GM19455 (cell line): Measurements from ENCODE around the gene BMPR1A.

Experiments used
- ATAC-seq: cut with Tn5 transposase; IDR thresholded peaks from one replicate; pipeline ENCODE4 v1.9.1; 2021; ENCODE audit not compliant: unreplicated experiment

The BMPR1A gene

GRCh38 chr10:86799188-86799845 is 42.9 kb downstream of the BMPR1A start:
- ATAC-seq = no peak

DNA sequence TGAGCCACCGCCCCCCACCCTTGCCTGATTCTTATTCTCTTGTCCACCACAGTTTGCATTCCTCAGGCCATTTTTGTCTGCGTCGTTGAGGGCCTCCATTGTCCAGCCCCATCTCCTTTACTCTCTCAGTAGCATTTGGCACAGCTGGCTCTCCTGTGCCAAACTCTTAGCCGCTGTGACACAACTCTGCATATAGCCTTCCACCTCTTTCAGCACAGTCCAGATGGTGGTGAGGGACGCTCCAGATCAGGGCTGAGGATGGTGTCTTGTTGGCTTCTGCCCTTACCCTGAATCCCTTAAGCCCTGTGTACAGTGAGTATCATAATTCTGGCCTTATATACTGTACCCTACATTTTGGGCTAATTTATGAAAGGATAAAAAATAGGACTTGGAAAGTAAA is 45.6 kb downstream of the BMPR1A start:
- ATAC-seq = no peak

GRCh38 chr10:86802473-86803108 is 46.2 kb downstream of the BMPR1A start:
- no peak for ATAC-seq

- no peak for ATAC-seq
Observed at GRCh38 chr10:86803156-86803555, 46.7 kb downstream of the BMPR1A start.

DNA sequence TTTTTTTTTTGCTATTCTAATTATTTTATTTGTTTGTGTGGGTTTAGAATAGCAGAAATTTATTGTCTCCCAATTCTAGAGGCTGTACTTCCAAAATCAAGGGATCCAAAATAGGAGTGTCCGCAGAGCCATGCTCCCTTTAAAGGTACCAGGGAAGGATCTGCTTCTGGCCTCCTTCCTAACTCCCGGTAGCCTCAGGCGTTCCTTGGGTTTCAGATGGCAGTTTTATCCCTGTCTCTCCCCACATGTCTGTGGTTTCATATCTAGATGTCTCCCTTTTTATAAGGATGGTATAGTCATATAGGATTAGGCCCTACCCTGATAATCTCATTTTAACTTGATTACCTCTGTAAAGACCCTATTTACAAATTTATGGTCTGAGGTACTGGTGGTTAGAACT is 48.4 kb downstream of the BMPR1A start:
- no peak for ATAC-seq

- ATAC-seq = no peak
Observed at GRCh38 chr10:86813101-86813500, 56.7 kb downstream of the BMPR1A start.

- no peak for ATAC-seq
Observed at GRCh38 chr10:86813982-86814381, 57.6 kb downstream of the BMPR1A start.

- no peak for ATAC-seq
Observed at GRCh38 chr10:86815035-86815617, 58.7 kb downstream of the BMPR1A start.

GRCh38 chr10:86815640-86816039 is 59.2 kb downstream of the BMPR1A start:
- no peak for ATAC-seq

DNA sequence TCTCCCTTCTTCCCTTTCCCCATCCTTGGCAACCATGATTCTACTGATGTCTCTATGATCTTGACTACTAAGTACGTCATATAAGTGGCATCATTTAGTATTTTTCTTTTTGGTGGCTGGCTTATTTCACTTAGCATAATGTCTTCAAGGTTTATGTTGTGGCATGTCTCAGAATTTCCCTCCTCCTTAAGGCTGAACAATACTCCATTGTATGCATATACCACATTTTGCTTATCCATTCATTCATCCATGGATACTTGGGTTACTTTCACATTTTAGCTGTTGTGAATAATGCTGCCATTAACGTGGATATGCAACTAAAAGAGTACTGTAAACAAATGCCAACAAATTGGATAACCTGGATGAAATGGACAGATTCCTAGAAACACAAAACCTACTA is 60.8 kb downstream of the BMPR1A start:
- ATAC-seq = no peak

DNA sequence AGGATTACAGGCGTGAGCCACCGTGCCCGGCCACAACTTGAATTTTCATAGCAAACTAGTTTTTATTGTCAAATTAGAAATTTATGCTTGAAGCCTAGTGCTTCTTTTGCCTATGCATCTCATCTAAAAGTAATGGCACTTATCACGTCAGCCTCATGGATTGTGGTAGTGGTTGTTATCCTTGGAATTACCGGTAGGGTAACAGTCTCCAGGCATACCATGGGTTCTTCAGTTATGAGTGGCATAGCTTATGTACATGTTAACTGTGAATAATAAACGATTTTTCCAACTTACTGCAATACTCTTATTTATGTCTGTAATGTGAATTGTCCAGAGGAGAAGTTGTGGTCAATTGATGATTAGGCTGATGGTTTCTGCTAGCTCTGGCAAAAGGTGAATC is 63.1 kb downstream of the BMPR1A start:
- no peak for ATAC-seq

DNA sequence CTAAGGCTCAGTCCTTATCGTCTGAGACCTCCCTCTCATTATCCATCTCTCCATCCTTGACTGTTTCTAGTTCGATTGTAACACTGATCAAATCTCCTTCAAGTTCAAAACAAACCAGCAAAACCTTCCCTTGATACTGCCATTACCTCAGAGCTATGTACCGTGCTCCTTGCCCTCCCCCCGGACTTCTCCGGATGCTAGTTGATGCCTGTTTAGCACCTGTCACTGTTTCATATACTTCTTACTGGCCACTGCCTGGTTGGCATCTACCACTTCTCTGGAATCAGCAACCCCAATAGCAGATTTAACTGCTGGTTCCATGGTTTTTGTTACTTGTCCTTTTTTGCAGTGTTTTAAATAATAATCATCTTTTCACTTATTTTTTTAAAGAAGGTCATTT is 64.1 kb downstream of the BMPR1A start:
- ATAC-seq = no peak

GRCh38 chr10:86821388-86821999 is 65.1 kb downstream of the BMPR1A start:
- ATAC-seq = no peak

GRCh38 chr10:86823565-86823964 is 67.1 kb downstream of the BMPR1A start:
- ATAC-seq = no peak

DNA sequence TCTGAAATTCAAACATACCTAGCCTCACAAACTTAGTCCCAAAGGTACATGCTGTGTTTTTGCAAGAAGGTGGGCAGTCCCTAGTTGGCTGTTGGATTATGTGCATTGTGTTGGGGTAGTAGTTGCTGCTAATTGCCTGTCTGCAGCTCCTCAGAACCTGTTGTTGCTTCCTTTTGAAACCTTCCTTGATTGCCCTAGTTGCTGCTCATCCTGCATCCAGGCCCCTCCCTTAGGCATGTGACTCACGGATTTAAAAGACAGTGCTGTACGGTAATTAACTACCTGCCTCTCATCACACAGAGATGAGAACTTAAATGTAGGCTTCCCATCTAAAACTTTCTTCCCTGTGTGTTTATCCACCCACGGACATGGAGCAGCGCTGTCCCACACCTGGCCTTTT is 67.7 kb downstream of the BMPR1A start:
- ATAC-seq = no peak

- ATAC-seq = no peak
Observed at GRCh38 chr10:86825366-86825765, 68.9 kb downstream of the BMPR1A start.

GRCh38 chr10:86827639-86828038 is 71.2 kb downstream of the BMPR1A start:
- ATAC-seq = no peak

DNA sequence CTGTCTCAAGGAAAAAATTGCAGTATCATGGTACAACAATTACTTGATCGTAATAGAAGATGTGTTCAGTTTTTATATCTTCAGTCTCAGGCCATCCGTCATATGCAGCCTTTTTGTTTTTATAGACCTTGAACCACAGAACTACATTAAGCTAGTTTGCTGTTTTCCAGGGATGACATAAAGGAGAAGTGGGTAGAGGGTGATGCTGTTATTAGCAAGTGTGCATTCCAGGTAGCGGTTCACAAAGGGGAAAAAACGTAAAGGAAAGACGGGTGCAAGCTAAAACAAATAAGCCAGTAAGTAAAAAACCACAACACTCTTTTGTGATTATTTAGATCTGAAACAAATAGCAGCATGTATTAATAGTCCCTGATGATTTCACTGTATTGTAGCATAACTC is 71.7 kb downstream of the BMPR1A start:
- no peak for ATAC-seq

GRCh38 chr10:86829472-86829871 is 73.1 kb downstream of the BMPR1A start:
- ATAC-seq = no peak

GRCh38 chr10:86830043-86830591 is 73.7 kb downstream of the BMPR1A start:
- ATAC-seq = no peak

GRCh38 chr10:86833969-86834368 is 77.5 kb downstream of the BMPR1A start:
- ATAC-seq = no peak

DNA sequence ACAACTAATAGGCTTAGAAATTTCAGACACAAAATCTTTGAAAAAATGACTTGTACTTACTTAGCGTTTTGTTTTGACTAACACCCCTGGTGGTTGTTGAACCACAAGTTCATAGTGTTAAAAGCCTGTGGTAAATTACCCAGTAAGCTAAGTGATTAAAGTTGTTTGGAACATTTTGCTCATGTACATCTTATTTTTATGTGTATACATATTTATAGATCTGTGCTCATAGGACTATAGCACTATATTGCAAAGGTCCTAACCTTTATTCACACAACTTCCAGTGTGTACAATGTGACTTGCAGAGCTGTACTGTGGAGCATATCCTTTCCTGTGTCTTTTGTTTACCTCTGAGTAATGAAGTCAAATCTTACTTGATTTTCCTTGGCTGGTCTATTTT is 79.6 kb downstream of the BMPR1A start:
- ATAC-seq = no peak
